Mesothelial cell of epicardium (in vitro differentiated cells): ENCODE measurements around the gene GJA10. TPM values are rescaled to one million over a fixed set of nuclear protein-coding genes. Genes with fewer than 3 reads are reported as not detected.

Experiments used
- DNase-seq, 2 experiments: peaks; one replicate each; pipeline ENCODE4 v3.0.0; 2021; ENCODE audit warnings: low spot score in 2 of 2; ENCODE audit not compliant: unreplicated experiment in 2 of 2
- H3K27ac Mint-ChIP-seq: 2 replicates; pipeline ENCODE4 v1.8.0; 2021; ENCODE audit warnings: mixed read lengths
- H3K27me3 Mint-ChIP-seq: 2 replicates; pipeline ENCODE4 v1.8.0; 2021; ENCODE audit warnings: low read depth, mixed read lengths
- H3K36me3 Mint-ChIP-seq: 2 replicates; pipeline ENCODE4 v1.8.0; 2021; ENCODE audit warnings: mixed read lengths
- H3K4me1 Mint-ChIP-seq: 2 replicates; pipeline ENCODE4 v1.8.0; 2021; ENCODE audit warnings: mixed read lengths
- H3K4me3 Mint-ChIP-seq: 2 replicates; pipeline ENCODE4 v1.8.0; 2021; ENCODE audit warnings: mild to moderate bottlenecking, moderate library complexity, mixed read lengths
- H3K9me3 Mint-ChIP-seq: 2 replicates; pipeline ENCODE4 v1.8.0; 2021; ENCODE audit warnings: mixed read lengths
- total RNA-seq: library from RNA; stranded (reverse); gene quantifications from 3 replicates; pipeline ENCODE4 v1.2.1, GENCODE V29; 2021
- TF ChIP-seq, protein P1 (sequence below): fragments of 200-600 bp; sonication (generic); IDR thresholded peaks from one replicate; pipeline ENCODE4 v1.5.0; 2021; ENCODE audit warnings: antibody characterized with exemption; ENCODE audit not compliant: unreplicated experiment

The GJA10 gene
- total RNA-seq, 1 donor from 2014 or later: not detected

DNA sequence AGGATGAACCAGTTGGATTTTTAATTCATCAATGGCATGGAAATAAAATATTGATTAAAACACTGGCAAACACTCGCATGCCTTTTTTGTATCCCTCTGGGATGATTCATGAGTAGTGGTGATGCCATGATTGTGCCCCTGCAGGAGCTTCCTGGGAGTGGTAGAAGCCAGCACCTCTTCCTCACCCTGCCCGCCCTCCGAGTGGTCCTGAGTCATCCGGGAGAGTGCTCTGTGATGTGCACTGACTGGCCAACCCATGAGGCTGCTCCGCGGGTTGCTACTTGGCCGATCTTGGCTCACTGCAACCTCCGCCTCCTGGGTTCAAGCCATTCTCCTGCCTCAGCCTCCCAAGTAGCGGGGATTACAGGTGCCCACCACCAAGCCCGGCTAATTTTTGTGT is 27.4 kb downstream of the GJA10 start:
- Mint-ChIP-seq H3K4me1 (no peaks in the 10 kb centered on the region), H3K9me3 (peaks cover 6% of the 10 kb centered on the region), H3K4me3 (no peak overlapping the region), H3K36me3 (no peaks in the 10 kb centered on the region), H3K27me3 (no peaks in the 10 kb centered on the region), H3K27ac (no peak overlapping the region)
- no peak for DNase-seq
- TF ChIP-seq, protein P1, sequence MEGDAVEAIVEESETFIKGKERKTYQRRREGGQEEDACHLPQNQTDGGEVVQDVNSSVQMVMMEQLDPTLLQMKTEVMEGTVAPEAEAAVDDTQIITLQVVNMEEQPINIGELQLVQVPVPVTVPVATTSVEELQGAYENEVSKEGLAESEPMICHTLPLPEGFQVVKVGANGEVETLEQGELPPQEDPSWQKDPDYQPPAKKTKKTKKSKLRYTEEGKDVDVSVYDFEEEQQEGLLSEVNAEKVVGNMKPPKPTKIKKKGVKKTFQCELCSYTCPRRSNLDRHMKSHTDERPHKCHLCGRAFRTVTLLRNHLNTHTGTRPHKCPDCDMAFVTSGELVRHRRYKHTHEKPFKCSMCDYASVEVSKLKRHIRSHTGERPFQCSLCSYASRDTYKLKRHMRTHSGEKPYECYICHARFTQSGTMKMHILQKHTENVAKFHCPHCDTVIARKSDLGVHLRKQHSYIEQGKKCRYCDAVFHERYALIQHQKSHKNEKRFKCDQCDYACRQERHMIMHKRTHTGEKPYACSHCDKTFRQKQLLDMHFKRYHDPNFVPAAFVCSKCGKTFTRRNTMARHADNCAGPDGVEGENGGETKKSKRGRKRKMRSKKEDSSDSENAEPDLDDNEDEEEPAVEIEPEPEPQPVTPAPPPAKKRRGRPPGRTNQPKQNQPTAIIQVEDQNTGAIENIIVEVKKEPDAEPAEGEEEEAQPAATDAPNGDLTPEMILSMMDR: no peak

DNA sequence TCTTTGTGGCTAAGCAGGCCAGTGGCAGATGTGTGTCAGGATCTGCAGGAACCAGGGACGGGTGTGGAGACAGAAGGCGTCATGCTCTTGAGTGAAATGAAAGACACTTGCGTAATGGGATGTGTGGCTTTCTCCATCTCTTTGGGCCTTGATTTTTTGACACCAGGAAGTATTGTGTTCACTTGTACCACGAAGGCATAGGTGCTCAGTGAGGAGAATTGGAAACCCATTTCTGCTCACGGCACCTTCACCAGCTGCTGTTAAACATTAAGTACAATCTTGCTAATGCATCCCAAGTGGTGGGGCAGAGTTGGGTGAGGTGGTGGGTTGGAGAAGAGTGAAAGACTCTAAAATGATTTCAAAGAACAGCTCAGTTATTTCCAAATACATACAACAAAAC is 30.0 kb downstream of the GJA10 start:
- no peaks in the 10 kb centered on the region for H3K27me3 Mint-ChIP-seq
- H3K27ac Mint-ChIP-seq: no peak overlapping the region
- H3K4me3 Mint-ChIP-seq: no peak overlapping the region
- no peaks in the 10 kb centered on the region for H3K4me1 Mint-ChIP-seq
- H3K36me3 Mint-ChIP-seq: no peaks in the 10 kb centered on the region
- no peak for DNase-seq
- no peaks in the 10 kb centered on the region for H3K9me3 Mint-ChIP-seq
- TF ChIP-seq, protein P1: no peak

DNA sequence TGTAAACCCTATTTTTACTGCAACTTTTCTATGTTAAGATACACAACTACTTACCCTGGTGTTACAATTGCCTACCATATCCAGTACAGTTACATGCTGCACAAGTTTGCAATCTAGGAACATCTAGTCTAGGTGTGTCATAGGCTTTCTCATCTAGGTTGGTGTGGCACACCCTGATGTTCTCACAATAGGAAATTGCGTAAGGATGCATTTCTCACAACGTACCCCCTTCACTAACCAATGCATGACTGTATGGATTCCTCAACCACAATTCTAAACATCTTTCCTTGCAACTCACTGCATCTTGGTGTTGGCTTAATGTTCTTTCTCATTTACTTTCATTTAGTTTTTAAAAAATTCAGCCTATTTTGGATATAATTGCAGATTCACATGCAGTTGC is 31.6 kb downstream of the GJA10 start:
- TF ChIP-seq, protein P1: no peak
- Mint-ChIP-seq H3K9me3 (no peaks in the 10 kb centered on the region), H3K4me1 (peaks cover 2% of the 10 kb centered on the region), H3K36me3 (no peaks in the 10 kb centered on the region), H3K27ac (no peak overlapping the region), H3K27me3 (no peaks in the 10 kb centered on the region), H3K4me3 (no peak overlapping the region)
- no peak for DNase-seq

DNA sequence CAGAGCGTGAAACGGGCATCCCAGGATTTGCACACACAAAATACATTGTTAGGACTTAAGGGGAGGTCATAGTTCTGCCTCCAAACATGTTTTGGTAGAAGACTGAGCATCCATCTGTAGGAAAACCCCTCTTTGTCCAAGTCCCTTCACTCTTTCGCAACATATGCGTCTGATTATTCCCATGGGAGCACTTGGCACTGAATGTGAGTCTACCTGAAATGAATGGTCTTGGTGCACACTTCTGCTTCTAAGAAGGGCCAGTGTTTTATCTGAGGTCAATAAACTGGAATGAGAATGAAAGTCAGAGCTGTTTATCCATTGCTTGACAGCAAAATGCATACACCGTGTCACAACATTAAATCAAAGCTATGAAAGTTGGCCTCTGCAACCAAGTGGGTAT is 33.0 kb downstream of the GJA10 start:
- peaks cover 2% of the 10 kb centered on the region for H3K4me1 Mint-ChIP-seq
- no peak overlapping the region for H3K4me3 Mint-ChIP-seq
- no peaks in the 10 kb centered on the region for H3K9me3 Mint-ChIP-seq
- H3K36me3 Mint-ChIP-seq: peaks cover 4% of the 10 kb centered on the region
- no peaks in the 10 kb centered on the region for H3K27me3 Mint-ChIP-seq
- TF ChIP-seq, protein P1: no peak
- no peak overlapping the region for H3K27ac Mint-ChIP-seq
- no peak for DNase-seq

DNA sequence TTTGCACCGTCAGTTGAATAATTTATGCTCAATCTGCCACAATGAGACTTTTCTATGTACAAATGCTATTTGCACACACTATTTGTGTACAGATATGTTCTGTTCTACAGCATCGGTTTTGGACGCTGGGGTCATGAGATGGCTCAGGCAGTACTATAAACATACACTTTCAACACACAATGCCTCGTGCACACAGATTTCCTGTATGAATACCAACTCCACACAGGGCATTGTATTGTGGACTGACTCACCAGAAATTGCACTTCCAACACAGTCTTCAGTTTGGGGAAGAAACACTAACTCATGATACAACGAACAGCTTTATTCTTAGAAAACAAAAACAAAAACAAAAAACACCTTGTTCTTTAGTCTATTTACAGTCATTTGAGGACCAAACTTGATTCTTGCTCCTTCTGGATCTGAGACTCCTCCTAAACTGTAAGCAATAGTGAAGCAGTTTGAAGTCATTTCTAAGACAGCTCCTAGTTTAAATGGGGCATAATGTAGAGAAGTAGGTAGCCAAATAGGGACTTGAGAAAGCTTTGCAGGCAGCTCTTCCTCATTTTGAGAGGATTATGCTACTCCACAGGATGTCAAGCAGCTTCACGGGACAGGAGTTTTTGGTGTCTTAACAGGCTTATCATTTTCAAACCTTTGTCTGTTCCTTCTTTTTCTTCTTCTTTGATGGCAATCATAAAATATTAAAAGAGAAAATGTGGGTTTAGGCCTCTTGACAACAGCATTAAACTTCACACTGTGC is 33.7 kb downstream of the GJA10 start:
- Mint-ChIP-seq H3K27ac (no peak overlapping the region), H3K4me3 (no peak overlapping the region), H3K27me3 (no peaks in the 10 kb centered on the region), H3K36me3 (peaks cover 7% of the 10 kb centered on the region), H3K4me1 (peaks cover 2% of the 10 kb centered on the region), H3K9me3 (no peaks in the 10 kb centered on the region)
- no peak for DNase-seq
- TF ChIP-seq, protein P1: no peak

DNA sequence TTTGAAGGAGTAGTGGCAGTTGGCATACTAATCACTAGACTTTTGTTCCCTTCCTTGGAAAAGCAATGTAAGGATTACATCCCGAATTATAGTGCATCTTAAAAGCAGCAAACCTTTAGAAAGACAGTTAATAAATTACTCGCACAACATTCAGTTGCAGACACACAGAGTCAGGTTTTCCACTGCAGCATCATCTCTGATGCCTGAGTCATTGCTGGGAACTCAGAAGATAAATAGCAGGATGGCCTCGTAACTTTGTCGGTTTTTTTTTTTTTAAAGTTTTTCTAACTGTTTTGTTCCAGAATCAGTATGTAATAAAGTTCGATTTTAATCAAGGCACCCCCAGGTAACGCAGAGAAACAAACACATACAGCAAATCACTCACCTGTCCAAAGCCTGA is 34.3 kb downstream of the GJA10 start:
- Mint-ChIP-seq H3K36me3 (peaks cover 12% of the 10 kb centered on the region), H3K4me3 (no peak overlapping the region), H3K9me3 (no peaks in the 10 kb centered on the region), H3K27ac (no peak overlapping the region), H3K27me3 (no peaks in the 10 kb centered on the region), H3K4me1 (peaks cover 2% of the 10 kb centered on the region)
- TF ChIP-seq, protein P1: no peak
- DNase-seq: no peak
